CD4-positive, alpha-beta T cell treated with Interleukin-4 for 1 hour (primary cell): ENCODE measurements around the gene AGK.
"Not testable (repeated sequence)": the region's sequence is repeated elsewhere in the genome, so short reads cannot be mapped to it uniquely, and the experiment has no call there.

Experiments
- DNase-seq, 2 donors: peaks; one replicate each; pipeline ENCODE4 v3.0.0-alpha.2; 2020 to 2022

AGK gene

GRCh38 chr7:141686074-141686473 lies 134.9 kb downstream of the AGK start:
- DNase-seq: no peak

- no peak for DNase-seq
These were observed 135.5 kb downstream of the AGK start for GRCh38 chr7:141686670-141687069.

GRCh38 chr7:141688043-141688442 lies 136.8 kb downstream of the AGK start:
- DNase-seq: no peak

GRCh38 chr7:141689072-141689825 lies 138.0 kb downstream of the AGK start:
- DNase-seq: not testable (repeated sequence)

- no peak for DNase-seq
These were observed 140.3 kb downstream of the AGK start for GRCh38 chr7:141691540-141691939.

- no peak for DNase-seq
These were observed 140.8 kb downstream of the AGK start for GRCh38 chr7:141691961-141692360.

- DNase-seq: no peak
These were observed 141.9 kb downstream of the AGK start for GRCh38 chr7:141693082-141693481.

- no peak for DNase-seq
These were observed 144.6 kb downstream of the AGK start for GRCh38 chr7:141695803-141696289.

GRCh38 chr7:141696348-141696747 lies 145.1 kb downstream of the AGK start:
- no peak for DNase-seq

GRCh38 chr7:141697211-141697871 lies 146.1 kb downstream of the AGK start:
- no peak for DNase-seq

GRCh38 chr7:141698247-141699015 lies 147.2 kb downstream of the AGK start:
- DNase-seq: no peak

GRCh38 chr7:141699860-141700259 lies 148.7 kb downstream of the AGK start:
- DNase-seq: no peak

- DNase-seq: no peak
These were observed 149.2 kb downstream of the AGK start for GRCh38 chr7:141700296-141700847.

- no peak for DNase-seq
These were observed 149.7 kb downstream of the AGK start for GRCh38 chr7:141700848-141701371.

GRCh38 chr7:141701489-141702046 lies 150.4 kb downstream of the AGK start:
- peak; percentile 78 to 79 for DNase-seq

- DNase-seq: peak; percentile 38 to 52
These were observed 150.9 kb downstream of the AGK start, which contains the start of gene DENND11 for GRCh38 chr7:141702047-141702567. Gene DENND11 (minus strand): TSS chr7:141702166. CDS start chr7:141702153, 13 bp downstream.

GRCh38 chr7:141702892-141703291 lies 151.7 kb downstream of the AGK start:
- no peak for DNase-seq

- DNase-seq: no peak
These were observed 152.9 kb downstream of the AGK start for GRCh38 chr7:141704112-141704511.

- no peak for DNase-seq
These were observed 153.5 kb downstream of the AGK start for GRCh38 chr7:141704741-141705140.
